Brain microvascular endothelial cell (primary cell): ENCODE measurements around the gene LCN15.
"Not testable (repeated sequence)": the region's sequence is repeated elsewhere in the genome, so short reads cannot be mapped to it uniquely, and the experiment has no call there.

ENCODE experiments used
- DNase-seq: peaks from one replicate; pipeline ENCODE4 v3.0.0-alpha.2; 2020
- H3K27ac ChIP-seq: fragments of 250-450 bp; sonication (Bioruptor Pico); 2 replicates; pipeline ENCODE4 v1.5.1; 2020; ENCODE audit warnings: mild to moderate bottlenecking, moderate library complexity
- H3K27me3 ChIP-seq: fragments of 250-450 bp; sonication (Bioruptor Pico); replicated peaks from 2 replicates; pipeline ENCODE4 v1.5.1; 2020; ENCODE audit warnings: mild to moderate bottlenecking
- H3K36me3 ChIP-seq: fragments of 250-450 bp; sonication (Bioruptor Pico); replicated peaks from 2 replicates; pipeline ENCODE4 v1.5.1; 2020; ENCODE audit warnings: mild to moderate bottlenecking
- H3K4me3 ChIP-seq: 2 replicates; pipeline ENCODE4 v1.5.1; 2011; ENCODE audit warnings: low read depth, mild to moderate bottlenecking, control low read depth, low read length, moderate library complexity
- CTCF ChIP-seq: IDR thresholded peaks from 2 replicates; pipeline ENCODE4 v1.5.1; 2011; ENCODE audit warnings: low read depth, mild to moderate bottlenecking, moderate library complexity, low read length, control low read depth, inconsistent platforms; ENCODE audit errors: missing control alignments
- in situ Hi-C: cut with HindIII; loops from 2 replicates; pipeline ENCODE4 v1.10.0; 2017; ENCODE audit warnings: low sequenced_read_pairs, low pct_ligation_motif_present

The LCN15 gene

DNA sequence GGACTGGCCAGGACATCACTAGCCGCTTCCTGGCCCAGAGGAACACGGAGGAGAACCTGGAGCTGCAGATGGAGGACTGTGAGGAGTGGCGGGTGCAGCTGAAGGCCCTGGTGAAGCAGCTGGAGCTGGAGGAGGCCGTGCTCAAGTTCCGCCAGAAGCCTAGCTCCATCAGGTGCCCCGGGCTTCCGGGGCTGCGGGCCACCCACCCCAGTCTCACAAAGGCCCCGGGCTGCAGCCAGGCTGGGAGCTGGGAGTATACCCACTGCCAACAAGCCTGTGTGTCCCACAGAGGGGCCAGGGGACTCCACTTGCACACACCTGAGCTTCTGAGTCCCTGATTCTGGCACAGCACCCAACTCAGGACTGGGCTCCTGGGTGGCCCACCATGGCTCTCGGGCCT, 41.7 kb upstream of the LCN15 start:
- Histone ChIP-seq H3K4me3 (no peak overlapping the region), H3K27me3 (no peaks in the 10 kb centered on the region), H3K36me3 (no peaks in the 10 kb centered on the region), H3K27ac (no peak overlapping the region)
- DNase-seq = no peak
- no peak for TF ChIP-seq CTCF
- in situ Hi-C loops = loop anchor here (25.0 kb wide), 1 partner anchor 231 kb away; the partner anchor contains the start of genes ABCA2, FUT7 and NPDC1

DNA sequence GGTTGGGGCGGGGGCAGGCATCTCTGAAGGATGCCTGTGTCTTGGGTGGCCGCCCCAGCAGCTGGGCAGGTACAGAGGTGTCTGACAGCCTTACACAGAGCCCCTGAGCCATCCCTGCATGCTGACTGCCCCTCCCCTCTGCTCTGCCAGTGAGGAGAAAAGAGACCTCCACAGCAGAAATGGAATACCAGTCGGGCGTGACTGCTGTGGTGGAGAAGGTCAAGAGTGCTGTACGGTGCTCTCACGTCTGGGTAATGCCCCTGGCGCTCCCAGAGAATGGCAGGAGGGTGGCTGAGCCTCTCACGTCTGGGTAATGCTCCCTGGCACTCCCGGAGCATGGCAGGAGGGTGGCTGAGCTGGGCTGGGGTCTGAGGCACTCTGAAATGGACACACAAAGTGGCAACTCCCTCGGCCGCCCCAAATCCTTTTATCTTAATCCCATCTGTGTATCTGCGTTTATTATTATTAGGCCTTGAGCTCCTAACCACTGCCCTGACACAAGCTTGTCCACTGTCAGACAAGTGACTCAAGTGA, 41.0 kb upstream of the LCN15 start:
- no peak for TF ChIP-seq CTCF
- Histone ChIP-seq H3K36me3 (no peaks in the 10 kb centered on the region), H3K4me3 (no peak overlapping the region), H3K27ac (no peak overlapping the region), H3K27me3 (no peaks in the 10 kb centered on the region)
- DNase-seq = no peak
- in situ Hi-C loops = loop anchor here (25.0 kb wide), 1 partner anchor 232 kb away; the partner anchor contains the start of genes ABCA2, FUT7 and NPDC1

DNA sequence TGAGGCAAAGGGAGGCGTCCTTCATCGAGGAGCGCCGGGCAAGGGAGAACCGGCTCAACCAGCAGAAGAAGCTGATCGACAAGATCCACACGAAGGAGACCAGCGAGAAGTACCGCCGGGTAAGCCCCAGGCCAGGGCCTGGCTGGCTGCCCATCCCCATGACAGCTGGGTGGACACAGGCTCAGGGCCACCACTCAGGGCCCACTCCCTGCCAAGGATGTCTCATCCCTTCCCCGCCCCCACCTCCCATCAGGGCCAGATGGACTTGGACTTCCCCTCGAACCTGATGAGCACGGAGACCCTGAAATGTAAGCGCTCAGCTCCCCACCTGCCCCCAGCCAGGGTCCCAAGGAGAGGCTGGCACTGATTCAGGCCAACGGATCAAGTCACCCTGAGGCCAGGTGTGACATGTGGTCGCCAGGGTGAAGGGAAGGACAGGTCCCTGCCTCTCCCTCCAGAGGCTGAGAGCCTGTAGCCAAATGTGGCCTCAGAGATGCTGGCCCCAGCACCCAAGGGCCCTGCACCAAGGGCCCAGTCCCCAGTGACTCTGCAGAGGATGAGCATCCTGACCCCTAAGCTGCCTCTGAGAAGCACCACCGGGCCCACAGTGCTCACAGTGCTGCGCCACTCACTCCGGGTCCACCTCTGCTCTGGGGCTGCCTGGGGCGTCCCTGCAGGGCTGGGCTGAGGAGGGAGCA, 40.3 kb upstream of the LCN15 start:
- no peak for DNase-seq
- no peaks in the 10 kb centered on the region for H3K36me3 ChIP-seq
- H3K4me3 ChIP-seq = no peak overlapping the region
- no peaks in the 10 kb centered on the region for H3K27me3 ChIP-seq
- TF ChIP-seq CTCF = no peak
- in situ Hi-C loops = loop anchor here (25.0 kb wide), 1 partner anchor 233 kb away; the partner anchor contains the start of genes ABCA2, FUT7 and NPDC1
- no peak overlapping the region for H3K27ac ChIP-seq

GRCh38 chr9:136803551-136804508, 39.5 kb upstream of the LCN15 start:
- TF ChIP-seq CTCF = no peak
- DNase-seq = no peak
- no peak overlapping the region for H3K27ac ChIP-seq
- H3K36me3 ChIP-seq = no peaks in the 10 kb centered on the region
- H3K4me3 ChIP-seq = no peak overlapping the region
- in situ Hi-C loops = loop anchor here (25.0 kb wide), 1 partner anchor 233 kb away; the partner anchor contains the start of genes ABCA2, FUT7 and NPDC1
- peaks cover 2% of the 10 kb centered on the region for H3K27me3 ChIP-seq

DNA sequence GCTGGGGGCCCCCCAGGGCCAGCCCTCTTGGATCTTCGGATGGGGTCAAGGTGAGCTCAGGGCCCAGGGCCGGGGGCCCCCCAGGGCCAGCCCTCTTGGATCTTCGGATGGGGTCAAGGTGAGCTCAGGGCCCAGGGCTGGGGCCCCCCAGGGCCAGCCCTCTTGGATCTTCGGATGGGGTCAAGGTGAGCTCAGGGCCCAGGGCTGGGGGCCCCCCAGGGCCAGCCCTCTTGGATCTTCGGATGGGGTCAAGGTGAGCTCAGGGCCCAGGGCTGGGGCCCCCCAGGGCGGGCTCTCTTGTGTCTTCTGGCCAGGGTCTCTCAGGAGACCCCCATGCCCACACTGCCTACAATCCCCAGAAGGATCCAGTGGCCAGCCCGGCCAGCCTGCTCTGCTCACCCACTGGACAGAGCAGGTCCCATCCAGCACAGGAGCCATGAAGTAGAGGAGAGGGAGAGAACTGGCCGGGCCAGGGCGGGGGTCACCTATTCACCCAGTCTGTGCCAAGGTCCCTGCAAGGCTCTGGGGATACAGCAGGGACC, 38.8 kb upstream of the LCN15 start:
- DNase-seq = not testable (repeated sequence)
- in situ Hi-C loops = loop anchor here (25.0 kb wide), 1 partner anchor 234 kb away; the partner anchor contains the start of genes ABCA2, FUT7 and NPDC1

More for the DNA sequence above, 38.8 kb upstream of the LCN15 start:
- not testable (repeated sequence) for H3K27ac ChIP-seq, H3K27me3 ChIP-seq, H3K36me3 ChIP-seq, H3K4me3 ChIP-seq
